ENCODE data around the gene MUC4.

DNA sequence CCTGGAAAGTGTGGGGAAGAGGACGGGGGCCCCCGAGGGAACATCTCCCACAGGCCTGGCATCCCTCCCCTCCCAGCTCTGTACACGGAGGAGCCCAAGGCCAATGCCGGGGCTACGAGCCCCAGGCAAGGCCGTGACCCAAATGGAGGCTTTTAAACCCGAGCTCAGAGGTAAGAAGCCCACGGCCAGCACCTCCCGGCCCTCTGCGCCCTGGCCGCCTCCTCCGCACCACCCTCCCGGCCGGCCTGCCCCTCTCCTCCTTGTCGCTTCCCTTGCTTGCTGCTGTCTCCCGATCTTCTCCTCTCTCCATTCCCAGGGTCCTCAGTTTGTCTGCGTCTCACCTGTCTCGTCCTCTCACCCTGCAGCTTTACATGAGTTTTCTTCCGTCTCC is 1.3 kb downstream of the MUC4 start:
- TF ChIP-seq, protein P1, sequence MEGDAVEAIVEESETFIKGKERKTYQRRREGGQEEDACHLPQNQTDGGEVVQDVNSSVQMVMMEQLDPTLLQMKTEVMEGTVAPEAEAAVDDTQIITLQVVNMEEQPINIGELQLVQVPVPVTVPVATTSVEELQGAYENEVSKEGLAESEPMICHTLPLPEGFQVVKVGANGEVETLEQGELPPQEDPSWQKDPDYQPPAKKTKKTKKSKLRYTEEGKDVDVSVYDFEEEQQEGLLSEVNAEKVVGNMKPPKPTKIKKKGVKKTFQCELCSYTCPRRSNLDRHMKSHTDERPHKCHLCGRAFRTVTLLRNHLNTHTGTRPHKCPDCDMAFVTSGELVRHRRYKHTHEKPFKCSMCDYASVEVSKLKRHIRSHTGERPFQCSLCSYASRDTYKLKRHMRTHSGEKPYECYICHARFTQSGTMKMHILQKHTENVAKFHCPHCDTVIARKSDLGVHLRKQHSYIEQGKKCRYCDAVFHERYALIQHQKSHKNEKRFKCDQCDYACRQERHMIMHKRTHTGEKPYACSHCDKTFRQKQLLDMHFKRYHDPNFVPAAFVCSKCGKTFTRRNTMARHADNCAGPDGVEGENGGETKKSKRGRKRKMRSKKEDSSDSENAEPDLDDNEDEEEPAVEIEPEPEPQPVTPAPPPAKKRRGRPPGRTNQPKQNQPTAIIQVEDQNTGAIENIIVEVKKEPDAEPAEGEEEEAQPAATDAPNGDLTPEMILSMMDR (IDR thresholded peaks at IDR 0.05), result no peak
- no peak for TF ChIP-seq EZH2 (IDR thresholded peaks at IDR 0.05)

Data from neural progenitor cell (in vitro differentiated cells).